ENCODE measurements around the gene MYOF.

Gene MYOF

GRCh38 chr10:93451244-93451947 is 30.7 kb downstream of the MYOF start:
- no peak for DNase-seq

GRCh38 chr10:93447970-93448369 is 34.2 kb downstream of the MYOF start:
- no peak for DNase-seq

- no peak for DNase-seq
Observed at GRCh38 chr10:93447019-93447418, 35.1 kb downstream of the MYOF start.

- DNase-seq = no peak
Observed at GRCh38 chr10:93445978-93446720, 36.0 kb downstream of the MYOF start.

GRCh38 chr10:93445097-93445960 is 36.8 kb downstream of the MYOF start:
- DNase-seq = peak; percentile 96

- DNase-seq = no peak
Observed at GRCh38 chr10:93443481-93443880, 38.7 kb downstream of the MYOF start.

GRCh38 chr10:93442721-93443120 is 39.4 kb downstream of the MYOF start:
- DNase-seq = peak; percentile 3

- DNase-seq = peak; percentile 35
Observed at GRCh38 chr10:93440591-93441091, 41.5 kb downstream of the MYOF start.

- DNase-seq = peak; percentile 47
Observed at GRCh38 chr10:93438613-93439253, 43.4 kb downstream of the MYOF start.

GRCh38 chr10:93437946-93438612 is 44.1 kb downstream of the MYOF start:
- DNase-seq = no peak

GRCh38 chr10:93437086-93437945 is 44.8 kb downstream of the MYOF start:
- peak; percentile 92 for DNase-seq

- DNase-seq = peak; percentile 91
Observed at GRCh38 chr10:93436591-93437085, 45.5 kb downstream of the MYOF start.

GRCh38 chr10:93435621-93436397 is 46.3 kb downstream of the MYOF start:
- peak; percentile 18 for DNase-seq

- DNase-seq = peak; percentile 13
Observed at GRCh38 chr10:93434991-93435491, 47.1 kb downstream of the MYOF start.

GRCh38 chr10:93431361-93431760 is 50.8 kb downstream of the MYOF start:
- DNase-seq = no peak

GRCh38 chr10:93425861-93426260 is 56.3 kb downstream of the MYOF start:
- no peak for DNase-seq

- no peak for DNase-seq
Observed at GRCh38 chr10:93422118-93422517, 60.0 kb downstream of the MYOF start.

GRCh38 chr10:93420944-93421825 is 60.9 kb downstream of the MYOF start:
- DNase-seq = peak; percentile 36

- peak; percentile 64 for DNase-seq
Observed at GRCh38 chr10:93420091-93420490, 62.0 kb downstream of the MYOF start.

Data from femur (tissue), 1 donor.